Smooth muscle cell (in vitro differentiated cells): ENCODE data around the gene CHMP1A. TPM values are rescaled to one million over a fixed set of nuclear protein-coding genes. Genes with fewer than 3 reads are reported as not detected.
A peak's percentile ranks its signal among the peaks of the same experiment; 100 is the strongest.

Experiments used
- DNase-seq: peaks from one replicate; lab custom pipeline; 2025; ENCODE audit not compliant: unreplicated experiment; lab: John Stamatoyannopoulos, UW
- H2AFZ ChIP-seq: fragments of 200-600 bp; sonication (generic); 2 replicates; pipeline ENCODE4 v1.6.0; 2016; ENCODE audit warnings: antibody characterized with exemption, low read depth, mild to moderate bottlenecking
- H3F3A ChIP-seq: fragments of 200-600 bp; sonication (generic); 2 replicates; pipeline ENCODE4 v1.6.0; 2017; ENCODE audit warnings: antibody characterized with exemption, low read depth
- H3K27ac ChIP-seq: fragments of 200-600 bp; sonication (generic); 2 replicates; pipeline ENCODE4 v1.5.1; 2016; ENCODE audit warnings: low read depth, mild to moderate bottlenecking
- H3K27me3 ChIP-seq: fragments of 200-600 bp; sonication (generic); 2 replicates; pipeline ENCODE4 v1.6.1; 2016; ENCODE audit warnings: low read depth, mild to moderate bottlenecking
- H3K36me3 ChIP-seq: fragments of 200-600 bp; sonication (generic); 2 replicates; pipeline ENCODE4 v1.5.1; 2016; ENCODE audit warnings: low read depth
- H3K4me1 ChIP-seq: fragments of 200-600 bp; sonication (generic); 2 replicates; pipeline ENCODE4 v1.5.1; 2016; ENCODE audit warnings: low read depth
- H3K4me2 ChIP-seq: fragments of 200-600 bp; sonication (generic); 2 replicates; pipeline ENCODE4 v1.6.0; 2016; ENCODE audit warnings: mild to moderate bottlenecking
- H3K4me3 ChIP-seq: fragments of 200-600 bp; sonication (generic); 2 replicates; pipeline ENCODE4 v1.5.1; 2016; ENCODE audit warnings: mild to moderate bottlenecking
- H3K79me2 ChIP-seq: fragments of 200-600 bp; sonication (generic); 2 replicates; pipeline ENCODE4 v1.6.0; 2016; ENCODE audit warnings: low read depth, mild to moderate bottlenecking
- H3K9ac ChIP-seq: fragments of 200-600 bp; sonication (generic); 2 replicates; pipeline ENCODE4 v1.6.0; 2016; ENCODE audit warnings: low read depth
- H3K9me3 ChIP-seq: fragments of 200-600 bp; sonication (generic); replicated peaks from 2 replicates; pipeline ENCODE4 v1.5.1; 2016; ENCODE audit warnings: low read depth
- H4K20me1 ChIP-seq: fragments of 200-600 bp; sonication (generic); 2 replicates; pipeline ENCODE4 v1.6.0; 2016; ENCODE audit warnings: low read depth
- CTCF ChIP-seq: fragments of 200-600 bp; sonication (generic); IDR thresholded peaks from 2 replicates; pipeline ENCODE4 v1.5.1; 2017; ENCODE audit warnings: borderline replicate concordance, mild to moderate bottlenecking, antibody characterized with exemption; ENCODE audit not compliant: insufficient read depth, poor library complexity, severe bottlenecking
- WGBS: methylation state at CpG from one replicate; pipeline ENCODE4 v1.1.7; 2016; ENCODE audit warnings: low lambda C conversion rate; 5-methylcytosine and 5-hydroxymethylcytosine counted together
- polyA plus RNA-seq: library from polyadenylated mRNA; unstranded; fragments of >200 nt; fragmentation: Nextera tagmentation; extraction: Ambion mirVana; gene quantifications from 2 replicates; pipeline ENCODE4 v1.2.1, GENCODE V29; 2016
- total RNA-seq: library from RNA; depleted of rRNA; stranded (reverse); fragments of >200 nt; gene quantifications from 2 replicates; pipeline ENCODE4 v1.2.3, GENCODE V29; 2014

CHMP1A gene
- total and polyA plus RNA-seq, 2 experiments from 2014 or later, result 40.0 to 68.4 TPM

- H3K4me3 ChIP-seq, result peak overlapping the region; percentile 99
- DNase-seq, result no peak
- WGBS, result 66% methylated on average over 22 of the region's 32 CpGs
- H3K36me3 ChIP-seq, result no peaks in the 10 kb centered on the region
- TF ChIP-seq CTCF, result no peak
- H3K9ac ChIP-seq, result peak overlapping the region; percentile 97
- H3F3A ChIP-seq, result no peaks in the 10 kb centered on the region
- no peaks in the 10 kb centered on the region for H3K9me3 ChIP-seq
- no peak overlapping the region for H2AFZ ChIP-seq
- H4K20me1 ChIP-seq, result peaks cover 37% of the 10 kb centered on the region
- peaks cover 12% of the 10 kb centered on the region for H3K4me1 ChIP-seq
- peaks cover 56% of the 10 kb centered on the region for H3K79me2 ChIP-seq
- peak overlapping the region; percentile 100 for H3K4me2 ChIP-seq
- no peaks in the 10 kb centered on the region for H3K27me3 ChIP-seq
- peak overlapping the region; percentile 70 for H3K27ac ChIP-seq
Observed at GRCh38 chr16:89656435-89657121, 930 bp downstream of the CHMP1A start.

- TF ChIP-seq CTCF, result no peak
- H2AFZ ChIP-seq, result no peak overlapping the region
- no peak overlapping the region for H3K4me3 ChIP-seq
- H3K27me3 ChIP-seq, result no peaks in the 10 kb centered on the region
- DNase-seq, result no peak
- H3K36me3 ChIP-seq, result no peaks in the 10 kb centered on the region
- H3K4me1 ChIP-seq, result peaks cover 12% of the 10 kb centered on the region
- H3K4me2 ChIP-seq, result no peak overlapping the region
- H4K20me1 ChIP-seq, result peaks cover 50% of the 10 kb centered on the region
- H3K79me2 ChIP-seq, result peaks cover 56% of the 10 kb centered on the region
- WGBS, result 95% methylated on average over 10 of the region's 10 CpGs
- no peaks in the 10 kb centered on the region for H3K9me3 ChIP-seq
- H3K27ac ChIP-seq, result no peak overlapping the region
- H3F3A ChIP-seq, result no peaks in the 10 kb centered on the region
- no peak overlapping the region for H3K9ac ChIP-seq
Observed at GRCh38 chr16:89655062-89655643, 2.4 kb downstream of the CHMP1A start.

GRCh38 chr16:89653656-89654295 lies 3.7 kb downstream of the CHMP1A start:
- TF ChIP-seq CTCF, result no peak
- Histone ChIP-seq H3K27ac (no peak overlapping the region), H4K20me1 (peaks cover 54% of the 10 kb centered on the region), H3F3A (no peaks in the 10 kb centered on the region), H3K36me3 (no peaks in the 10 kb centered on the region), H3K9ac (no peak overlapping the region), H2AFZ (no peak overlapping the region), H3K79me2 (peaks cover 44% of the 10 kb centered on the region), H3K4me3 (no peak overlapping the region), H3K27me3 (no peaks in the 10 kb centered on the region), H3K4me2 (no peak overlapping the region), H3K9me3 (no peaks in the 10 kb centered on the region), H3K4me1 (peaks cover 9% of the 10 kb centered on the region)
- 98% methylated on average over 10 of the region's 10 CpGs for WGBS
- no peak for DNase-seq
